Mesenchymal stem cell (in vitro differentiated cells and primary cell): ENCODE results near the gene ITGB3.
A peak's percentile ranks its signal among the peaks of the same experiment; 100 is the strongest.

ENCODE experiments used
- DNase-seq: peaks from one replicate; pipeline ENCODE4 v3.0.0-alpha.2; 2013
- H2AFZ ChIP-seq: one replicate; pipeline ENCODE4 v1.6.1; 2013; ENCODE audit warnings: low read depth, mild to moderate bottlenecking, control low read depth, inconsistent platforms, low read length, moderate library complexity
- H2AK5ac ChIP-seq: 2 replicates; pipeline ENCODE4 v1.6.1; 2013; ENCODE audit warnings: low read length, moderate library complexity, mild to moderate bottlenecking, inconsistent platforms; ENCODE audit not compliant: severe bottlenecking
- H2BK120ac ChIP-seq: one replicate; pipeline ENCODE4 v1.6.1; 2013; ENCODE audit warnings: low read depth, mild to moderate bottlenecking, inconsistent platforms, low read length, moderate library complexity
- H2BK12ac ChIP-seq, 2 experiments: one replicate each; pipeline ENCODE4 v1.6.1; 2013; ENCODE audit warnings: inconsistent platforms in 2 of 2, low read length in 2 of 2, mild to moderate bottlenecking in 2 of 2, moderate library complexity in 2 of 2, control low read depth in 1 of 2
- H2BK15ac ChIP-seq: one replicate; pipeline ENCODE4 v1.6.1; 2013; ENCODE audit warnings: mild to moderate bottlenecking, low read depth, inconsistent platforms; ENCODE audit not compliant: poor library complexity, severe bottlenecking
- H2BK5ac ChIP-seq: 2 replicates; pipeline ENCODE4 v1.6.1; 2013; ENCODE audit warnings: low read depth, mild to moderate bottlenecking, low read length, control low read depth, inconsistent platforms; ENCODE audit not compliant: poor library complexity, severe bottlenecking
- H3K14ac ChIP-seq, 2 experiments: one replicate each; pipeline ENCODE4 v1.6.1; 2013; ENCODE audit warnings: inconsistent platforms in 2 of 2, low read length in 2 of 2, control low read depth in 1 of 2, mild to moderate bottlenecking in 1 of 2, moderate library complexity in 1 of 2
- H3K18ac ChIP-seq, 2 experiments: one replicate each; pipeline ENCODE4 v1.6.1; 2013; ENCODE audit warnings: inconsistent platforms in 2 of 2, low read length in 2 of 2, control low read depth in 1 of 2, low read depth in 1 of 2, mild to moderate bottlenecking in 1 of 2
- H3K23ac ChIP-seq, 2 experiments: one replicate each; pipeline ENCODE4 v1.6.1; 2013; ENCODE audit warnings: inconsistent platforms in 2 of 2, low read length in 2 of 2, mild to moderate bottlenecking in 2 of 2, moderate library complexity in 2 of 2, control low read depth in 1 of 2
- H3K27ac ChIP-seq: 2 replicates; pipeline ENCODE4 v1.5.1; 2013; ENCODE audit warnings: mild to moderate bottlenecking, moderate library complexity, low read length, control low read depth, inconsistent platforms; ENCODE audit not compliant: poor library complexity, severe bottlenecking
- H3K27me3 ChIP-seq, 2 experiments: 2 replicates each; pipeline versions ENCODE4 v1.6.1 to v1.7.0; 2013; ENCODE audit warnings: low read length in 2 of 2, mild to moderate bottlenecking in 2 of 2, moderate library complexity in 2 of 2, control low read depth in 1 of 2, inconsistent platforms in 1 of 2; ENCODE audit not compliant: control insufficient read depth in 1 of 2, insufficient read depth in 1 of 2
- H3K36me3 ChIP-seq, 2 experiments: 2 replicates each; pipeline versions ENCODE4 v1.6.1 to v1.7.0; 2013; ENCODE audit warnings: low read length in 2 of 2, control low read depth in 1 of 2, inconsistent platforms in 1 of 2, low read depth in 1 of 2, mild to moderate bottlenecking in 1 of 2; ENCODE audit not compliant: insufficient read depth in 2 of 2, control insufficient read depth in 1 of 2
- H3K4ac ChIP-seq, 2 experiments: one replicate each; pipeline ENCODE4 v1.6.1; 2013; ENCODE audit warnings: inconsistent platforms in 2 of 2, low read length in 2 of 2, mild to moderate bottlenecking in 2 of 2, moderate library complexity in 2 of 2, control low read depth in 1 of 2, low read depth in 1 of 2
- H3K4me1 ChIP-seq: 2 replicates; pipeline ENCODE4 v1.6.1; 2013; ENCODE audit warnings: low read depth, low read length, control low read depth; ENCODE audit not compliant: control insufficient read depth, insufficient read depth
- H3K4me2 ChIP-seq: 2 replicates; pipeline ENCODE4 v1.6.1; 2013; ENCODE audit warnings: low read length, mild to moderate bottlenecking, inconsistent platforms; ENCODE audit not compliant: poor library complexity, severe bottlenecking
- H3K4me3 ChIP-seq, 2 experiments: 2 replicates each; pipeline versions ENCODE4 v1.5.1 to v1.7.0; 2013; ENCODE audit warnings: low read length in 2 of 2, mild to moderate bottlenecking in 2 of 2, control low read depth in 1 of 2, low read depth in 1 of 2; ENCODE audit not compliant: insufficient read depth in 1 of 2
- H3K79me1 ChIP-seq: replicated peaks from 2 replicates; pipeline ENCODE4 v1.6.1; 2013; ENCODE audit warnings: mild to moderate bottlenecking, control low read depth, low read length, inconsistent platforms; ENCODE audit not compliant: poor library complexity, severe bottlenecking
- H3K9ac ChIP-seq: 2 replicates; pipeline ENCODE4 v1.7.0; 2013; ENCODE audit warnings: mild to moderate bottlenecking, low read length, moderate library complexity
- H3K9me3 ChIP-seq: 2 replicates; pipeline ENCODE4 v1.7.0; 2013; ENCODE audit warnings: mild to moderate bottlenecking, low read length; ENCODE audit not compliant: control insufficient read depth
- H4K8ac ChIP-seq: one replicate; pipeline ENCODE4 v1.6.1; 2013; ENCODE audit warnings: inconsistent platforms, mild to moderate bottlenecking, low read length, moderate library complexity
- H4K91ac ChIP-seq: one replicate; pipeline ENCODE4 v1.6.1; 2013; ENCODE audit warnings: mild to moderate bottlenecking, low read length, inconsistent platforms
- WGBS: methylation state at CpG from one replicate; pipeline ENCODE4 v1.1.7; 2013; ENCODE audit warnings: mixed read lengths; 5-methylcytosine and 5-hydroxymethylcytosine counted together

ITGB3 gene

DNA sequence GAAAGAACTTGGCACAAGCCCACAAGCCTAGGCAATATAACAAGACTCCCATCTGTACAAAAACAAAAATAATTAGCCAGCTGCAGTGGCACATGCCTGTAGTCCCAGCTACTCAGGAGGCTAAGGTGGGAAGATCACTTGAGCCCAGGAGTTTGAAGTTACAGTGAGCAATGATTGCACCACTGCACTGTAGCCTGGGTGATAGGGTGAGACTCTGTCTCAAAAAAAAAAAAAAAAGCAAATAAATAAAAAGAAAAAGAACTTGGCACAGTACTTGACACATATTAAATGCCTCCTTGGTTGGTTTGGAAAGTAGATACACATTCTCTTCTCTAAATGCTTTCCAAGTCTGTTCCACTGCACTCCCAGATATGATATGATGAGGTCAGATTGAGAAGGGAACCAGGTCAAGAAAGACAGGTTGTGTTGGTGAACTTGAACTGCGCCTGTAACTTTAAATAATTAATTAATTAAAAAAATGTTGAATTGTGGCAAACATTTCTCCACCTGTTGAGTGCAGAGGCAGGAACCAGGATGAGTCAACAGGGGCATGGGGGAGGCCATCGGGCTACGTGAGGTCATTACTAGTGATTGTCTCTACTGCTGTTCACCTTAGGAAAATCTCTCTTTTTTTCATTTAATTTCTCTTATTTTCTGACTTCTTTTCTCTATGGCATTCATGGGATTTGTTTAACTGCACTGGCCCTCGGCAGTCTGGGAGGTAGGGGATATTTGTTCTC lies 44.2 kb downstream of the ITGB3 start:
- H2AK5ac ChIP-seq = no peak overlapping the region
- H3K9me3 ChIP-seq = peaks cover 4% of the 10 kb centered on the region
- no peak overlapping the region for H3K14ac ChIP-seq
- H2BK5ac ChIP-seq = no peak overlapping the region
- H2BK120ac ChIP-seq = no peak overlapping the region
- peaks cover 18% of the 10 kb centered on the region for H3K79me1 ChIP-seq
- H3K9ac ChIP-seq = no peak overlapping the region
- peaks cover 17% of the 10 kb centered on the region for H3K4me1 ChIP-seq
- H3K4me2 ChIP-seq = no peak overlapping the region
- no peak overlapping the region for H4K8ac ChIP-seq
- H2BK15ac ChIP-seq = no peak overlapping the region
- no peak overlapping the region for H2AFZ ChIP-seq
- H3K23ac ChIP-seq = no peak overlapping the region
- H3K27me3 ChIP-seq = no peaks in the 10 kb centered on the region
- no peak overlapping the region for H3K4me3 ChIP-seq
- no peak overlapping the region for H3K18ac ChIP-seq
- H4K91ac ChIP-seq = no peak overlapping the region
- DNase-seq = no peak
- no peak overlapping the region for H3K27ac ChIP-seq
- no peak overlapping the region for H3K4ac ChIP-seq
- 92% methylated on average over 4 of the region's 4 CpGs for WGBS
- peaks cover 61 to 97% of the 10 kb centered on the region in 2 experiments for H3K36me3 ChIP-seq
- no peak overlapping the region for H2BK12ac ChIP-seq

DNA sequence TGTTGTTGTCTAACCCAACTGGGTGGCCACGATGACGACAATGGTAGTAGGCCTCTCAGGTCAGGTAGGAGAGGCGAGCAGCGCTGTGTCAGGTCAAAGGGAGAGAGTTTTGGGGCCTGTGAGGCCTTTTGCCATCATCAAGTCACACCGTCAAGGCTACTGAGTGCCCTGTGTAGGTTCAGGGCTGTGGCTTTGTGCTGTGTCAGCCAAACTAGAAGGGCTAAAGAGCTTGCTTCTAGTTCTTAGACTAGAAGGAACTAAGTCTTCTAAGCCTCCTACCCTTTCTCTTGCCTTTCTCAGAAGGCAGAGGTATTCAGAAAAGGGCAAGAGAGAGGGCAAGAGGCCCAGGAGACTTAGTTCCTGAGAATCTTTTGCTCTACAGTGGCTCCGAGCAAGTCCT lies 45.1 kb downstream of the ITGB3 start:
- Histone ChIP-seq H3K4ac (no peak overlapping the region), H4K91ac (no peak overlapping the region), H3K18ac (no peak overlapping the region), H3K9me3 (peaks cover 4% of the 10 kb centered on the region), H2AK5ac (peak overlapping the region; percentile 1), H3K14ac (no peak overlapping the region), H3K4me1 (peaks cover 17% of the 10 kb centered on the region), H2BK12ac (no peak overlapping the region), H3K4me3 (no peak overlapping the region), H2BK120ac (no peak overlapping the region), H2BK5ac (no peak overlapping the region), H3K4me2 (no peak overlapping the region), H3K9ac (no peak overlapping the region), H2BK15ac (no peak overlapping the region), H3K36me3 (peaks cover 67 to 97% of the 10 kb centered on the region in 2 experiments), H4K8ac (no peak overlapping the region), H3K79me1 (peaks cover 20% of the 10 kb centered on the region), H3K23ac (no peak overlapping the region), H2AFZ (no peak overlapping the region), H3K27me3 (no peaks in the 10 kb centered on the region), H3K27ac (no peak overlapping the region)
- no peak for DNase-seq
- 96% methylated on average over 6 of the region's 6 CpGs for WGBS

DNA sequence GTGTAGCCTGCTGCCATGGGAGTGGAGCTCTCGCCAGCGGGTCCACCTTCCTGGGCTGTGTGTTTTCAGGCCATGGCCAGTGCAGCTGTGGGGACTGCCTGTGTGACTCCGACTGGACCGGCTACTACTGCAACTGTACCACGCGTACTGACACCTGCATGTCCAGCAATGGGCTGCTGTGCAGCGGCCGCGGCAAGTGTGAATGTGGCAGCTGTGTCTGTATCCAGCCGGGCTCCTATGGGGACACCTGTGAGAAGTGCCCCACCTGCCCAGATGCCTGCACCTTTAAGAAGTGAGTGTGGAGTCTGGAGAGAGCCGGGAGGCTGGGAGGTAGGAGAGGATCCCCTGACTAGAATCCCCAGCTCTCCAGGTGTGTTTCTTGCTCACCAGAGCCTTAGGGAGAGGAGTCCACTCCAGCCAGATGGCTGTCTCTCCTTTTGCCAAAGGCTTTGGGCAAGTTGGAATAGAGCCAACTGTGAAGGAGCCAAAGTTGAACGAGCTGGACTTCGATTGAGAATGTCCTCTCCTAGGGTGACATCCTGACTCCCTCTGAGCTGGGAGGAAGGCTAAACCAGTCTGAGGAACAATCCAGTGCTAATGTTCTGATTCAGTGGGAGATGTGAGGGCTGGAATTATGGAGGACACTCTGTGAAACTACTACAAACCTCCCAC lies 45.7 kb downstream of the ITGB3 start:
- H2AFZ ChIP-seq = no peak overlapping the region
- H3K4me3 ChIP-seq = no peak overlapping the region
- H3K27ac ChIP-seq = no peak overlapping the region
- peak overlapping the region in 1 of 2 experiments; percentile 24 for H2BK12ac ChIP-seq
- peaks cover 4% of the 10 kb centered on the region for H3K9me3 ChIP-seq
- H2AK5ac ChIP-seq = no peak overlapping the region
- H3K4ac ChIP-seq = no peak overlapping the region
- DNase-seq = no peak
- 97% methylated on average over 13 of the region's 13 CpGs for WGBS
- H3K27me3 ChIP-seq = no peaks in the 10 kb centered on the region
- H3K4me2 ChIP-seq = no peak overlapping the region
- H4K8ac ChIP-seq = no peak overlapping the region
- peak overlapping the region in 1 of 2 experiments; percentile 31 for H3K18ac ChIP-seq
- no peak overlapping the region for H3K9ac ChIP-seq
- H4K91ac ChIP-seq = no peak overlapping the region
- no peak overlapping the region for H2BK5ac ChIP-seq
- no peak overlapping the region for H3K14ac ChIP-seq
- no peak overlapping the region for H3K23ac ChIP-seq
- peaks cover 22% of the 10 kb centered on the region for H3K79me1 ChIP-seq
- no peak overlapping the region for H2BK15ac ChIP-seq
- peaks cover 14% of the 10 kb centered on the region for H3K4me1 ChIP-seq
- H2BK120ac ChIP-seq = no peak overlapping the region
- H3K36me3 ChIP-seq = peaks cover 72 to 100% of the 10 kb centered on the region in 2 experiments

DNA sequence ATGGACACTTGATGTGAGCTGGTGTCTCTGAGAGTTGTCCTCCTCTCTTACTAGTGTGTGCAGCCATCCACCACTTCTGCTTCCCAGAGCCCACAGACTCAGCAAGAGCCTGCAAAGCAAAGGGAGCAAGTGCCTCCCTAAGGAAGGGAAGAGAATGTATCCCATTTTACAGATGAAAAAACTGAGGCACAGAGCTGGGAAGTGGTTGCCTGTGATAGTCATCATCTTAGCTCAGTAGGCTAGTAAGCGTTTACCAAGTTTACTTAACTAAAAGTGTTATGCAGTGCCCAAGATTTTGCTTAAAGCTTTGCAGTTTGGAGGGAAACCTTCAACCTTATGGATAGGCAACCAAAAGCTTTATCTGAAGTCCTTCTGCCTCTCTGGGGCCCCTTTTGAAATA lies 47.1 kb downstream of the ITGB3 start:
- H3K4me2 ChIP-seq = no peak overlapping the region
- H3K27ac ChIP-seq = no peak overlapping the region
- H3K9ac ChIP-seq = no peak overlapping the region
- 100% methylated on average over 1 of the region's 1 CpG for WGBS
- H4K91ac ChIP-seq = no peak overlapping the region
- H3K4me3 ChIP-seq = no peak overlapping the region
- H2BK120ac ChIP-seq = no peak overlapping the region
- peaks cover 17% of the 10 kb centered on the region for H3K79me1 ChIP-seq
- no peak overlapping the region for H2AFZ ChIP-seq
- no peak overlapping the region for H2AK5ac ChIP-seq
- no peak overlapping the region for H2BK12ac ChIP-seq
- no peak for DNase-seq
- no peak overlapping the region for H3K23ac ChIP-seq
- H3K4ac ChIP-seq = no peak overlapping the region
- H3K14ac ChIP-seq = no peak overlapping the region
- H3K36me3 ChIP-seq = peaks cover 62 to 99% of the 10 kb centered on the region in 2 experiments
- H4K8ac ChIP-seq = no peak overlapping the region
- H3K27me3 ChIP-seq = no peaks in the 10 kb centered on the region
- no peak overlapping the region for H2BK5ac ChIP-seq
- no peak overlapping the region for H3K18ac ChIP-seq
- H2BK15ac ChIP-seq = no peak overlapping the region
- H3K4me1 ChIP-seq = peaks cover 7% of the 10 kb centered on the region
- H3K9me3 ChIP-seq = peaks cover 4% of the 10 kb centered on the region
